Measurements from ENCODE around the gene PTPRN2. TPM values are rescaled to one million over a fixed set of nuclear protein-coding genes. Genes with fewer than 3 reads are reported as not detected.

Gene PTPRN2
- total RNA-seq, 1 experiment from 2014 or later = 1.1 TPM

DNA sequence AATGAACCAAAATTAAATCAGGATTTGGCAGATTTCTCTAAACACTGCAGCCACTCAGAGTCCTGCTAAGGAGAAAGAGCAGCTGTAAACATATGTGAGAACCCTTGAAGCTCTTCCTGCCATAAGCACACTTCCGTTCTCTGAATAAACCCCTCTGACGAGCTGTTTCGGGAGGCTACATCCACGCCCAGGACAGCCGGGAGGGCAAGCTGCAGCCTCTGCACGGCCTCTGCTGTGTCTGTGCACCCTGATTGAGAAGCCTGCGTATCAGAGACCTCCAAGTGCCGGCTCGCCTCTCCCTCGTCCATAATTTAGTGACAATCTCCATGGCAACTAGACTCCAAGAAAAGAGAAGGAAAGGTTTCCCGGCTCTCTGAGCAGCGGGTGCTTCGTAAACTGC lies 114.4 kb downstream of the PTPRN2 start:
- ChIA-PET CTCF (no interaction called here), POLR2A (no interaction called here)
- H3K27ac ChIP-seq (ENCODE audit: low read length) = no peak overlapping the region
- DNase-seq (ENCODE audit: low read depth, low spot score) (no peak), ATAC-seq (no peak)
- H3K27me3 ChIP-seq (ENCODE audit: control insufficient read depth, insufficient read depth, low read length) = peaks cover 4% of the 10 kb centered on the region; the same call in 1 of the 2 replicates
- H3K9me3 ChIP-seq (ENCODE audit: control insufficient read depth, insufficient read depth, low read depth, low read length) = no peaks in the 10 kb centered on the region
- intact Hi-C loops (cut with micrococcal nuclease; ENCODE audit: unreplicated experiment) = no loop called here
- no peaks in the 10 kb centered on the region for H3K36me3 ChIP-seq (ENCODE audit: control insufficient read depth, insufficient read depth, low read length)
- BruUV-seq (replicated peaks) = no TSS peak
- H3K4me3 ChIP-seq (ENCODE audit: low read depth in 2 of 2, low read length in 2 of 2) = no peak overlapping the region
- in situ Hi-C loops (cut with HindIII; ENCODE audit: low pct_unique_long_range_greater_than_20kb, low sequenced_read_pairs) = no loop called here
- TF ChIP-seq, protein P1, sequence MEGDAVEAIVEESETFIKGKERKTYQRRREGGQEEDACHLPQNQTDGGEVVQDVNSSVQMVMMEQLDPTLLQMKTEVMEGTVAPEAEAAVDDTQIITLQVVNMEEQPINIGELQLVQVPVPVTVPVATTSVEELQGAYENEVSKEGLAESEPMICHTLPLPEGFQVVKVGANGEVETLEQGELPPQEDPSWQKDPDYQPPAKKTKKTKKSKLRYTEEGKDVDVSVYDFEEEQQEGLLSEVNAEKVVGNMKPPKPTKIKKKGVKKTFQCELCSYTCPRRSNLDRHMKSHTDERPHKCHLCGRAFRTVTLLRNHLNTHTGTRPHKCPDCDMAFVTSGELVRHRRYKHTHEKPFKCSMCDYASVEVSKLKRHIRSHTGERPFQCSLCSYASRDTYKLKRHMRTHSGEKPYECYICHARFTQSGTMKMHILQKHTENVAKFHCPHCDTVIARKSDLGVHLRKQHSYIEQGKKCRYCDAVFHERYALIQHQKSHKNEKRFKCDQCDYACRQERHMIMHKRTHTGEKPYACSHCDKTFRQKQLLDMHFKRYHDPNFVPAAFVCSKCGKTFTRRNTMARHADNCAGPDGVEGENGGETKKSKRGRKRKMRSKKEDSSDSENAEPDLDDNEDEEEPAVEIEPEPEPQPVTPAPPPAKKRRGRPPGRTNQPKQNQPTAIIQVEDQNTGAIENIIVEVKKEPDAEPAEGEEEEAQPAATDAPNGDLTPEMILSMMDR (IDR thresholded peaks at IDR 0.05) = no peak
- TF ChIP-seq SIN3A (IDR thresholded peaks at IDR 0.05; ENCODE audit: borderline replicate concordance, insufficient read depth, low read depth, low read length) = no peak
- TF ChIP-seq REST (IDR thresholded peaks at IDR 0.05; ENCODE audit: insufficient read depth in 1 of 2, low read depth in 2 of 2, low read length in 1 of 2) = no peak
- no peak for TF ChIP-seq POLR2AphosphoS5 (IDR thresholded peaks at IDR 0.05; ENCODE audit: low read depth, low read length)
- no peak for TF ChIP-seq TCF7L2 (IDR thresholded peaks at IDR 0.05; ENCODE audit: low read depth, low read length)
- H3K4me1 ChIP-seq (ENCODE audit: control insufficient read depth, insufficient read depth, low read length) = no peaks in the 10 kb centered on the region

GRCh38 chr7:158472596-158472995 lies 115.0 kb downstream of the PTPRN2 start:
- intact Hi-C loops (cut with micrococcal nuclease; ENCODE audit: unreplicated experiment) = no loop called here
- no peak overlapping the region for H3K4me3 ChIP-seq (ENCODE audit: low read depth in 2 of 2, low read length in 2 of 2)
- TF ChIP-seq, protein P1 (IDR thresholded peaks at IDR 0.05) = no peak
- no peak for TF ChIP-seq SIN3A (IDR thresholded peaks at IDR 0.05; ENCODE audit: borderline replicate concordance, insufficient read depth, low read depth, low read length)
- TF ChIP-seq REST (IDR thresholded peaks at IDR 0.05; ENCODE audit: insufficient read depth in 1 of 2, low read depth in 2 of 2, low read length in 1 of 2) = no peak
- no peak for TF ChIP-seq POLR2AphosphoS5 (IDR thresholded peaks at IDR 0.05; ENCODE audit: low read depth, low read length)
- no peak for TF ChIP-seq TCF7L2 (IDR thresholded peaks at IDR 0.05; ENCODE audit: low read depth, low read length)
- H3K27ac ChIP-seq (ENCODE audit: low read length) = no peak overlapping the region
- BruUV-seq (replicated peaks) = no TSS peak
- DNase-seq (ENCODE audit: low read depth, low spot score) (no peak), ATAC-seq (no peak)
- POLR2A ChIA-PET = no interaction called here
- in situ Hi-C loops (cut with HindIII; ENCODE audit: low pct_unique_long_range_greater_than_20kb, low sequenced_read_pairs) = no loop called here
- H3K27me3 ChIP-seq (ENCODE audit: control insufficient read depth, insufficient read depth, low read length) = peaks cover 5% of the 10 kb centered on the region
- no peaks in the 10 kb centered on the region for H3K9me3 ChIP-seq (ENCODE audit: control insufficient read depth, insufficient read depth, low read depth, low read length)
- CTCF ChIA-PET = no interaction called here
- H3K4me1 ChIP-seq (ENCODE audit: control insufficient read depth, insufficient read depth, low read length) = no peaks in the 10 kb centered on the region
- H3K36me3 ChIP-seq (ENCODE audit: control insufficient read depth, insufficient read depth, low read length) = no peaks in the 10 kb centered on the region
